Loucy (cell line): Measurements from ENCODE around the gene NLRP12.

ENCODE experiments used
- H2AFZ ChIP-seq: fragments of 200-600 bp; sonication (generic); 2 replicates; pipeline ENCODE4 v1.6.0; 2016; ENCODE audit warnings: antibody characterized with exemption, mild to moderate bottlenecking, low read length, moderate library complexity
- H3F3A ChIP-seq: fragments of 200-600 bp; 2 replicates; pipeline ENCODE4 v1.6.0; 2016; ENCODE audit warnings: antibody characterized with exemption, low read depth, mild to moderate bottlenecking
- H3K27me3 ChIP-seq: fragments of 200-600 bp; sonication (generic); 2 replicates; pipeline ENCODE4 v1.6.1; 2014; ENCODE audit warnings: low read length, mild to moderate bottlenecking; ENCODE audit not compliant: insufficient read depth, poor library complexity, severe bottlenecking
- H3K36me3 ChIP-seq: fragments of 200-600 bp; sonication (generic); 2 replicates; pipeline ENCODE4 v1.6.1; 2016; ENCODE audit warnings: low read length; ENCODE audit not compliant: insufficient read depth
- H3K4me1 ChIP-seq: fragments of 200-600 bp; sonication (generic); 2 replicates; pipeline ENCODE4 v1.5.1; 2014; ENCODE audit warnings: low read length, mild to moderate bottlenecking; ENCODE audit not compliant: insufficient read depth, poor library complexity, severe bottlenecking
- H3K4me2 ChIP-seq: fragments of 200-600 bp; sonication (generic); 2 replicates; pipeline ENCODE4 v1.6.0; 2014; ENCODE audit warnings: antibody characterized with exemption, low read length, low read depth, mild to moderate bottlenecking; ENCODE audit not compliant: poor library complexity, severe bottlenecking
- H3K4me3 ChIP-seq: fragments of 200-600 bp; sonication (generic); 2 replicates; pipeline ENCODE4 v1.5.1; 2014; ENCODE audit warnings: low read length, mild to moderate bottlenecking, mixed read lengths; ENCODE audit not compliant: poor library complexity, severe bottlenecking
- H3K79me2 ChIP-seq: fragments of 200-600 bp; sonication (generic); 2 replicates; pipeline ENCODE4 v1.6.1; 2014; ENCODE audit warnings: low read length; ENCODE audit not compliant: insufficient read depth
- H3K9ac ChIP-seq: fragments of 200-600 bp; sonication (generic); 2 replicates; pipeline ENCODE4 v1.6.0; 2014; ENCODE audit warnings: mild to moderate bottlenecking, low read depth, low read length, moderate library complexity; ENCODE audit not compliant: poor library complexity, severe bottlenecking
- H3K9me2 ChIP-seq: fragments of 200-600 bp; sonication (generic); replicated peaks from 2 replicates; pipeline ENCODE4 v1.6.1; 2016; ENCODE audit warnings: low read depth, low read length, mixed read lengths
- H3K9me3 ChIP-seq: fragments of 200-600 bp; sonication (generic); 2 replicates; pipeline ENCODE4 v1.6.1; 2014; ENCODE audit warnings: mild to moderate bottlenecking, antibody characterized with exemption, low read length, low read depth; ENCODE audit not compliant: insufficient read depth
- H4K20me1 ChIP-seq: fragments of 200-600 bp; sonication (generic); 2 replicates; pipeline ENCODE4 v1.6.0; 2014; ENCODE audit warnings: antibody characterized with exemption, low read length, mild to moderate bottlenecking; ENCODE audit not compliant: insufficient read depth, poor library complexity, severe bottlenecking
- EZH2phosphoT487 ChIP-seq: fragments of 200-600 bp; IDR thresholded peaks from 2 replicates; pipeline ENCODE4 v1.6.1; 2018; ENCODE audit warnings: antibody characterized with exemption, mild to moderate bottlenecking, moderate library complexity, borderline replicate concordance
- TF ChIP-seq, protein P1 (sequence below): fragments of 200-600 bp; sonication (generic); conservative IDR thresholded peaks from 2 replicates; pipeline ENCODE4 v1.5.1; 2014; ENCODE audit warnings: mild to moderate bottlenecking, antibody characterized with exemption, low read length

The NLRP12 gene

DNA sequence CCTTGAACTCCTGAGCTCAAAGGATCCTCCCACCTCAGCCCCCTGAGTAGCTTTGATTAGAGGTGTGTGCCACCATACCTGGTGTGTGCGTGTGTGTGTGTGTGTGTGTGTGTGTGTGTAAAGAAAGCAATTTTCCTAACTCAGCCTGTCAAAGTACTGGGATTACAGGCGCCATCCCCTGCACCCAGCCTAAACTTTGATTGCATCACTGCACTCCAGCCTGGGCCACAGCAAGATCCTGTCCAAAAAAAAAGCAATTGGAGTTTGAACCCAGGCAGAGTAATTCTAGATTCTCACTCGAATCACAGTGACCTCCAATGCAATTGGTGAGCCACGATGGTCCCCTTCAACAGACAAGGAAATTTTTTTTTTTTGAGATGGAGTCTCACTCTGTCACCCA is 29.1 kb downstream of the NLRP12 start:
- TF ChIP-seq, protein P1, sequence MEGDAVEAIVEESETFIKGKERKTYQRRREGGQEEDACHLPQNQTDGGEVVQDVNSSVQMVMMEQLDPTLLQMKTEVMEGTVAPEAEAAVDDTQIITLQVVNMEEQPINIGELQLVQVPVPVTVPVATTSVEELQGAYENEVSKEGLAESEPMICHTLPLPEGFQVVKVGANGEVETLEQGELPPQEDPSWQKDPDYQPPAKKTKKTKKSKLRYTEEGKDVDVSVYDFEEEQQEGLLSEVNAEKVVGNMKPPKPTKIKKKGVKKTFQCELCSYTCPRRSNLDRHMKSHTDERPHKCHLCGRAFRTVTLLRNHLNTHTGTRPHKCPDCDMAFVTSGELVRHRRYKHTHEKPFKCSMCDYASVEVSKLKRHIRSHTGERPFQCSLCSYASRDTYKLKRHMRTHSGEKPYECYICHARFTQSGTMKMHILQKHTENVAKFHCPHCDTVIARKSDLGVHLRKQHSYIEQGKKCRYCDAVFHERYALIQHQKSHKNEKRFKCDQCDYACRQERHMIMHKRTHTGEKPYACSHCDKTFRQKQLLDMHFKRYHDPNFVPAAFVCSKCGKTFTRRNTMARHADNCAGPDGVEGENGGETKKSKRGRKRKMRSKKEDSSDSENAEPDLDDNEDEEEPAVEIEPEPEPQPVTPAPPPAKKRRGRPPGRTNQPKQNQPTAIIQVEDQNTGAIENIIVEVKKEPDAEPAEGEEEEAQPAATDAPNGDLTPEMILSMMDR: no peak
- TF ChIP-seq EZH2phosphoT487: no peak
- Histone ChIP-seq H3K9ac (no peak overlapping the region), H3K9me2 (no peaks in the 10 kb centered on the region), H3K27me3 (no peaks in the 10 kb centered on the region), H2AFZ (no peak overlapping the region), H4K20me1 (no peaks in the 10 kb centered on the region), H3K4me3 (no peak overlapping the region), H3K79me2 (no peaks in the 10 kb centered on the region), H3F3A (no peaks in the 10 kb centered on the region), H3K4me2 (no peak overlapping the region), H3K36me3 (no peaks in the 10 kb centered on the region), H3K4me1 (no peaks in the 10 kb centered on the region), H3K9me3 (no peaks in the 10 kb centered on the region)

DNA sequence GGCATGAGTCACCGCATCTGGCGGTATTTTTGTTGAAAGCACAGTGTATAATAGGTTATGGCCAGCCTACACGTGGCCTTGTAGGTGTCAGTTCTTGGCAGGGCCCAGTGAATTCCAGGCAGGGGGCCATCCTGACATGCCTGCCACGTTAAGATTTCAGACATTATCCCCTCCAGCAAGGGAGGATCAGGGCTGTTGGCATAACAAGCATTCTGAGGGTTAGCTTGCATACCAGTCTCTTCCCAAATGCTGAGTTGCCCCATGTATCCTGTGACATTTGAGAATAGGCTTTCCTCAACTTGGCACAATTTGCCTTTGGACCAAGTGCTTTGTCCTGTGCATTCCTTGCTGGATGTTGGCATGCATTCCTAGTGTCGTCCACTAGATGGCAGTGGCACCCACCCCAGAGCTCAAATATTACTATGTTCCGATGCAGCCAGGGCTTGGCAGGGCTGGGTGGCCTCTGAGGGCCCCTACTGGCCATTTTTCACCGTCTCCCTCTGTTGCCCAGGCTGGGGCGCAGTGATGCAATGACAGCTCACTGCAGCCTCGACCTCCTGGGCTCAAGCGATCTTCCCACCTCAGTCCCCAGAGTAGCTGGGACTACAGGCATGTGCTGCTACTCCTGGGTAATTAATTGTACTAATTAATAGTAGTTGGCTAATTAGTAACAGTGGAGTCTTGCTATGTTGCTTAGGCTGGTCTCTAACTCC is 31.2 kb downstream of the NLRP12 start:
- Histone ChIP-seq H3K9me3 (no peaks in the 10 kb centered on the region), H3K9me2 (no peaks in the 10 kb centered on the region), H3K4me3 (no peak overlapping the region), H3K9ac (no peak overlapping the region), H2AFZ (no peak overlapping the region), H4K20me1 (no peaks in the 10 kb centered on the region), H3K4me2 (no peak overlapping the region), H3K27me3 (no peaks in the 10 kb centered on the region), H3K36me3 (no peaks in the 10 kb centered on the region), H3F3A (no peaks in the 10 kb centered on the region), H3K79me2 (no peaks in the 10 kb centered on the region), H3K4me1 (no peaks in the 10 kb centered on the region)
- TF ChIP-seq, protein P1: peak; percentile 99
- no peak for TF ChIP-seq EZH2phosphoT487

DNA sequence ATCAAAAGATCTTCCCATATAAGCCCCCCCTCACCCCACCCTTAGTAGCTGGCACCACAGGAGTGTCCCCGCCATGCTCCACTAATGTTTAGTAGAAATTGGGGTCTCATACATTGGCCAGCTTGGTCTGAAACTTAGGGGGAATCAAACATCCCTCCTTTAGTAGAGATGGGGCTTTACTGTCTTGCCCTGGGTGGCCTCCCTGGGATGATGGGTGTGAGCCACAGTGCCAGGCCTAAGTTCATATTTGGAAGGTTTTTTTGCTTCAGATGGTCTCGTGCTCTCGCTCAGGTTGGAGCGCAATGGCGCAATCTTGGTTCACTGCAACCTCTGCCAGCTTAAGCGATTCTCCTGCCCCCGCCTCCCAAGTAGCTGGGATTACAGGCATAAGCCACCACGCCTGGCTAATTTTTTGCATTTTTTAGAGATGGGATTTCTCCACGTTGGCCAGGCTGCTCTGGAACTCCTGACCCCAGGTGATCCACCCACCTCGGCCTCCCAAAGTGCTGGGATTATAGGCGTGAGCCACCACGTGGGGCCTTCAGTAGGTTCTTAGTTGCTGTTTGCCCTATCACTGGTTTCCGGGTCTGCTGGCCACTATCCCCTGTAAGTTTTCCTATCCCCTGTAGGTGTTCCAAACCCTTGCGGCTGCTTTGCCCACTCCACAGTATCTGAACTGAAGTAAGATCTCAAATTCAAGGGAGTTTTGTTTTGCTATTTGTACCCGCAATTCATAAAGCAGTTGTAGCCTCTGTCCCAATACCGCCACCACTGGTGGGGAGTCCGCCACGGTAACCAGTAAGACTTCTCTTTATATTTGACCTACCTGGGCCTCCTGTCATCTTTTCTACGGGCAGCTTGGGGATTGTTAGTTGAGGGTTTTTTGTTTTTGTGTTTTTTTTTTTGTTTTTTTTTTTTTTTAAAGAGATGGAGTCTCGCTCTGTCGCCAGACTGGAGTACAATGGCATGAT is 34.1 kb downstream of the NLRP12 start:
- H3K36me3 ChIP-seq: no peaks in the 10 kb centered on the region
- TF ChIP-seq, protein P1: no peak
- TF ChIP-seq EZH2phosphoT487: no peak
- H2AFZ ChIP-seq: no peak overlapping the region

More for the DNA sequence above, 34.1 kb downstream of the NLRP12 start:
- Histone ChIP-seq H3F3A (no peaks in the 10 kb centered on the region), H3K9ac (no peak overlapping the region), H3K4me1 (no peaks in the 10 kb centered on the region), H3K4me2 (no peak overlapping the region), H4K20me1 (no peaks in the 10 kb centered on the region), H3K27me3 (no peaks in the 10 kb centered on the region), H3K4me3 (no peak overlapping the region), H3K9me3 (no peaks in the 10 kb centered on the region), H3K79me2 (no peaks in the 10 kb centered on the region), H3K9me2 (no peaks in the 10 kb centered on the region)
